ENCODE data around the gene SF3B5.

- TF ChIP-seq POLR2AphosphoS5 (IDR thresholded peaks at IDR 0.05; ENCODE audit: control insufficient read depth, insufficient read depth, low read depth, low read length) (no peak), CAMTA2 (CRISPR knock-in tag; conservative IDR thresholded peaks at IDR 0.05) (no peak)
These were observed 8.4 kb downstream of the SF3B5 start for GRCh38 chr6:144086959-144087358.
